Measurements from ENCODE around the gene ENOX1.

The ENOX1 gene

GRCh38 chr13:43611281-43612273 is 175.2 kb downstream of the ENOX1 start:
- Histone ChIP-seq H3K27ac (no peak overlapping the region), H3K9ac (ENCODE audit: insufficient read length) (no peak overlapping the region), H3K9me3 (ENCODE audit: low read depth, low read length) (no peaks in the 10 kb centered on the region), H3K36me3 (ENCODE audit: insufficient read depth, low read length) (no peaks in the 10 kb centered on the region), H3K4me3 (no peak overlapping the region)
- TF ChIP-seq EZH2 (IDR thresholded peaks at IDR 0.05) (no peak), POLR2AphosphoS5 (IDR thresholded peaks at IDR 0.05; ENCODE audit: borderline replicate concordance, low read depth, low read length) (no peak), FOXP2 (optimal IDR thresholded peaks at IDR 0.05; ENCODE audit: control extremely low read depth, extremely low read length, insufficient read depth) (no peak)
- no peak for DNase-seq (ENCODE audit: low read depth, low spot score)

GRCh38 chr13:43608400-43609137 is 178.2 kb downstream of the ENOX1 start:
- DNase-seq (ENCODE audit: low read depth, low spot score): no peak
- Histone ChIP-seq H3K9me3 (ENCODE audit: low read depth, low read length) (no peaks in the 10 kb centered on the region), H3K9ac (ENCODE audit: insufficient read length) (no peak overlapping the region), H3K27ac (no peak overlapping the region), H3K36me3 (ENCODE audit: insufficient read depth, low read length) (no peaks in the 10 kb centered on the region), H3K4me3 (no peak overlapping the region)
- TF ChIP-seq FOXP2 (optimal IDR thresholded peaks at IDR 0.05; ENCODE audit: control extremely low read depth, extremely low read length, insufficient read depth) (no peak), POLR2AphosphoS5 (IDR thresholded peaks at IDR 0.05; ENCODE audit: borderline replicate concordance, low read depth, low read length) (no peak), EZH2 (IDR thresholded peaks at IDR 0.05) (no peak)

- no peak overlapping the region for H3K27ac ChIP-seq
- no peak for TF ChIP-seq POLR2AphosphoS5 (IDR thresholded peaks at IDR 0.05; ENCODE audit: borderline replicate concordance, low read depth, low read length)
- TF ChIP-seq FOXP2 (optimal IDR thresholded peaks at IDR 0.05; ENCODE audit: control extremely low read depth, extremely low read length, insufficient read depth): no peak
- TF ChIP-seq EZH2 (IDR thresholded peaks at IDR 0.05): no peak
- no peak for DNase-seq (ENCODE audit: low read depth, low spot score)
- no peaks in the 10 kb centered on the region for H3K9me3 ChIP-seq (ENCODE audit: low read depth, low read length)
- no peaks in the 10 kb centered on the region for H3K36me3 ChIP-seq (ENCODE audit: insufficient read depth, low read length)
- H3K9ac ChIP-seq (ENCODE audit: insufficient read length): no peak overlapping the region
- no peak overlapping the region for H3K4me3 ChIP-seq
These were observed 189.2 kb downstream of the ENOX1 start for GRCh38 chr13:43597599-43597945.

- no peak for DNase-seq (ENCODE audit: low read depth, low spot score)
- Histone ChIP-seq H3K9me3 (ENCODE audit: low read depth, low read length) (no peaks in the 10 kb centered on the region), H3K36me3 (ENCODE audit: insufficient read depth, low read length) (no peaks in the 10 kb centered on the region), H3K9ac (ENCODE audit: insufficient read length) (no peak overlapping the region), H3K4me3 (no peak overlapping the region), H3K27ac (no peak overlapping the region)
- TF ChIP-seq POLR2AphosphoS5 (IDR thresholded peaks at IDR 0.05; ENCODE audit: borderline replicate concordance, low read depth, low read length): no peak
- no peak for TF ChIP-seq FOXP2 (optimal IDR thresholded peaks at IDR 0.05; ENCODE audit: control extremely low read depth, extremely low read length, insufficient read depth)
- TF ChIP-seq EZH2 (IDR thresholded peaks at IDR 0.05): no peak
These were observed 189.7 kb downstream of the ENOX1 start for GRCh38 chr13:43596924-43597598.

GRCh38 chr13:43596006-43596405 is 190.8 kb downstream of the ENOX1 start:
- H3K4me3 ChIP-seq: no peak overlapping the region
- H3K9ac ChIP-seq (ENCODE audit: insufficient read length): no peak overlapping the region
- no peak overlapping the region for H3K27ac ChIP-seq
- no peak for DNase-seq (ENCODE audit: low read depth, low spot score)
- H3K36me3 ChIP-seq (ENCODE audit: insufficient read depth, low read length): no peaks in the 10 kb centered on the region
- no peaks in the 10 kb centered on the region for H3K9me3 ChIP-seq (ENCODE audit: low read depth, low read length)
- TF ChIP-seq FOXP2 (optimal IDR thresholded peaks at IDR 0.05; ENCODE audit: control extremely low read depth, extremely low read length, insufficient read depth) (no peak), EZH2 (IDR thresholded peaks at IDR 0.05) (no peak), POLR2AphosphoS5 (IDR thresholded peaks at IDR 0.05; ENCODE audit: borderline replicate concordance, low read depth, low read length) (no peak)

GRCh38 chr13:43587376-43587775 is 199.4 kb downstream of the ENOX1 start:
- no peak for DNase-seq (ENCODE audit: low read depth, low spot score)
- no peak overlapping the region for H3K9ac ChIP-seq (ENCODE audit: insufficient read length)
- no peak overlapping the region for H3K27ac ChIP-seq
- no peak overlapping the region for H3K4me3 ChIP-seq
- no peaks in the 10 kb centered on the region for H3K36me3 ChIP-seq (ENCODE audit: insufficient read depth, low read length)
- no peaks in the 10 kb centered on the region for H3K9me3 ChIP-seq (ENCODE audit: low read depth, low read length)
- no peak for TF ChIP-seq FOXP2 (optimal IDR thresholded peaks at IDR 0.05; ENCODE audit: control extremely low read depth, extremely low read length, insufficient read depth)
- no peak for TF ChIP-seq EZH2 (IDR thresholded peaks at IDR 0.05)
- no peak for TF ChIP-seq POLR2AphosphoS5 (IDR thresholded peaks at IDR 0.05; ENCODE audit: borderline replicate concordance, low read depth, low read length)

- TF ChIP-seq FOXP2 (optimal IDR thresholded peaks at IDR 0.05; ENCODE audit: control extremely low read depth, extremely low read length, insufficient read depth) (no peak), POLR2AphosphoS5 (IDR thresholded peaks at IDR 0.05; ENCODE audit: borderline replicate concordance, low read depth, low read length) (no peak), EZH2 (IDR thresholded peaks at IDR 0.05) (no peak)
- H3K27ac ChIP-seq: no peak overlapping the region
- no peak for DNase-seq (ENCODE audit: low read depth, low spot score)
- no peak overlapping the region for H3K9ac ChIP-seq (ENCODE audit: insufficient read length)
- no peak overlapping the region for H3K4me3 ChIP-seq
- H3K9me3 ChIP-seq (ENCODE audit: low read depth, low read length): no peaks in the 10 kb centered on the region
- no peaks in the 10 kb centered on the region for H3K36me3 ChIP-seq (ENCODE audit: insufficient read depth, low read length)
These were observed 202.0 kb downstream of the ENOX1 start for GRCh38 chr13:43584751-43585150.

GRCh38 chr13:43583321-43583720 is 203.5 kb downstream of the ENOX1 start:
- H3K27ac ChIP-seq: no peak overlapping the region
- TF ChIP-seq EZH2 (IDR thresholded peaks at IDR 0.05): no peak
- TF ChIP-seq FOXP2 (optimal IDR thresholded peaks at IDR 0.05; ENCODE audit: control extremely low read depth, extremely low read length, insufficient read depth): no peak
- no peak for TF ChIP-seq POLR2AphosphoS5 (IDR thresholded peaks at IDR 0.05; ENCODE audit: borderline replicate concordance, low read depth, low read length)
- no peaks in the 10 kb centered on the region for H3K9me3 ChIP-seq (ENCODE audit: low read depth, low read length)
- no peak for DNase-seq (ENCODE audit: low read depth, low spot score)
- no peak overlapping the region for H3K9ac ChIP-seq (ENCODE audit: insufficient read length)
- no peak overlapping the region for H3K4me3 ChIP-seq
- no peaks in the 10 kb centered on the region for H3K36me3 ChIP-seq (ENCODE audit: insufficient read depth, low read length)

Data from SK-N-MC (cell line).